Osteocyte (in vitro differentiated cells): ENCODE data around the gene UNC119. TPM values are rescaled to one million over a fixed set of nuclear protein-coding genes. Genes with fewer than 3 reads are reported as not detected.

ENCODE experiments used
- DNase-seq: peaks from one replicate; pipeline ENCODE4 v3.0.0; 2021; ENCODE audit warnings: mixed read lengths; ENCODE audit not compliant: unreplicated experiment; ENCODE audit errors: extremely low spot score
- H3K27ac Mint-ChIP-seq: one replicate; pipeline ENCODE4 v1.8.0; 2021; ENCODE audit warnings: mild to moderate bottlenecking, mixed read lengths; ENCODE audit not compliant: unreplicated experiment
- H3K27me3 Mint-ChIP-seq: one replicate; pipeline ENCODE4 v1.8.0; 2021; ENCODE audit warnings: mixed read lengths; ENCODE audit not compliant: unreplicated experiment
- H3K36me3 Mint-ChIP-seq: one replicate; pipeline ENCODE4 v1.8.0; 2021; ENCODE audit warnings: mixed read lengths; ENCODE audit not compliant: unreplicated experiment
- H3K4me1 Mint-ChIP-seq: one replicate; pipeline ENCODE4 v1.8.0; 2021; ENCODE audit warnings: mixed read lengths; ENCODE audit not compliant: unreplicated experiment
- H3K4me3 Mint-ChIP-seq: one replicate; pipeline ENCODE4 v1.8.0; 2021; ENCODE audit warnings: mild to moderate bottlenecking, moderate library complexity, mixed read lengths; ENCODE audit not compliant: unreplicated experiment
- H3K9me3 Mint-ChIP-seq: one replicate; pipeline ENCODE4 v1.8.0; 2021; ENCODE audit warnings: mixed read lengths; ENCODE audit not compliant: unreplicated experiment
- CTCF ChIP-seq: fragments of 200-600 bp; sonication (generic); IDR thresholded peaks from 2 replicates; pipeline ENCODE4 v1.5.0; 2021; ENCODE audit warnings: antibody characterized with exemption, mild to moderate bottlenecking, moderate library complexity
- long read RNA-seq: library from polyadenylated mRNA; unstranded; transcript quantifications from one replicate; pipeline ENCODE4 v2.0.0, GENCODE V29; 2021
- total RNA-seq: library from RNA; stranded (reverse); gene quantifications from 2 replicates; pipeline ENCODE4 v1.2.1, GENCODE V29; 2021

Gene UNC119
- total RNA-seq = 26.0 and 34.9 TPM in 2 replicates
- long read RNA-seq, partial matches to known transcripts = 1 of 3 reads
- long read RNA-seq, other reads (novel, unspliced or antisense) = 2 of 3 reads

- Mint-ChIP-seq H3K27me3 (no peaks in the 10 kb centered on the region), H3K4me3 (peak within 1 kb of the TSS; percentile 98), H3K36me3 (peaks cover 26% of the 10 kb centered on the region), H3K27ac (peak within 1 kb of the TSS; percentile 79), H3K9me3 (no peaks in the 10 kb centered on the region), H3K4me1 (peaks cover 21% of the 10 kb centered on the region)
- no peak for TF ChIP-seq CTCF
- DNase-seq = peak; percentile 91
Observed at GRCh38 chr17:28552176-28552999, at the start of gene UNC119. Gene UNC119, minus strand, starts transcription at chr17:28552624. Its CDS starts 67 bp downstream, at chr17:28552557.

- Mint-ChIP-seq H3K9me3 (no peaks in the 10 kb centered on the region), H3K36me3 (no peaks in the 10 kb centered on the region), H3K27me3 (no peaks in the 10 kb centered on the region), H3K4me1 (peaks cover 20% of the 10 kb centered on the region), H3K4me3 (peak overlapping the region; percentile 93), H3K27ac (peak overlapping the region; percentile 94)
- peak; percentile 85 for DNase-seq
- TF ChIP-seq CTCF = no peak
Observed at GRCh38 chr17:28599311-28600184, 47.1 kb upstream of the UNC119 start.

GRCh38 chr17:28598799-28599310, 46.4 kb upstream of the UNC119 start, which contains the start of gene SPAG5:
Gene SPAG5, minus strand, starts transcription at chr17:28599025. Its CDS starts 79 bp downstream, at chr17:28598946.
- TF ChIP-seq CTCF = no peak
- Mint-ChIP-seq H3K27ac (peak within 1 kb of the TSS; percentile 94), H3K4me3 (peak within 1 kb of the TSS; percentile 93), H3K36me3 (no peaks in the 10 kb centered on the region), H3K9me3 (no peaks in the 10 kb centered on the region), H3K4me1 (peaks cover 20% of the 10 kb centered on the region), H3K27me3 (no peaks in the 10 kb centered on the region)
- peak; percentile 97 for DNase-seq

GRCh38 chr17:28598389-28598788, 46.0 kb upstream of the UNC119 start:
- no peak for DNase-seq
- Mint-ChIP-seq H3K4me3 (peak overlapping the region; percentile 93), H3K9me3 (no peaks in the 10 kb centered on the region), H3K4me1 (peaks cover 20% of the 10 kb centered on the region), H3K27me3 (no peaks in the 10 kb centered on the region), H3K27ac (peak overlapping the region; percentile 93), H3K36me3 (no peaks in the 10 kb centered on the region)
- TF ChIP-seq CTCF = no peak
